ENCODE data around the gene BAHCC1. TPM values are rescaled to one million over a fixed set of nuclear protein-coding genes. Genes with fewer than 3 reads are reported as not detected.

BAHCC1 gene
- total RNA-seq, 1 donor from 2014 or later = 74.3 TPM

- H3K27me3 Mint-ChIP-seq = peaks cover 3% of the 10 kb centered on the region
- peaks cover 18% of the 10 kb centered on the region for H3K4me1 Mint-ChIP-seq (ENCODE audit: unreplicated experiment)
- H3K36me3 Mint-ChIP-seq = no peaks in the 10 kb centered on the region
- no peak overlapping the region for H3K4me3 Mint-ChIP-seq
- TF ChIP-seq, protein P1, sequence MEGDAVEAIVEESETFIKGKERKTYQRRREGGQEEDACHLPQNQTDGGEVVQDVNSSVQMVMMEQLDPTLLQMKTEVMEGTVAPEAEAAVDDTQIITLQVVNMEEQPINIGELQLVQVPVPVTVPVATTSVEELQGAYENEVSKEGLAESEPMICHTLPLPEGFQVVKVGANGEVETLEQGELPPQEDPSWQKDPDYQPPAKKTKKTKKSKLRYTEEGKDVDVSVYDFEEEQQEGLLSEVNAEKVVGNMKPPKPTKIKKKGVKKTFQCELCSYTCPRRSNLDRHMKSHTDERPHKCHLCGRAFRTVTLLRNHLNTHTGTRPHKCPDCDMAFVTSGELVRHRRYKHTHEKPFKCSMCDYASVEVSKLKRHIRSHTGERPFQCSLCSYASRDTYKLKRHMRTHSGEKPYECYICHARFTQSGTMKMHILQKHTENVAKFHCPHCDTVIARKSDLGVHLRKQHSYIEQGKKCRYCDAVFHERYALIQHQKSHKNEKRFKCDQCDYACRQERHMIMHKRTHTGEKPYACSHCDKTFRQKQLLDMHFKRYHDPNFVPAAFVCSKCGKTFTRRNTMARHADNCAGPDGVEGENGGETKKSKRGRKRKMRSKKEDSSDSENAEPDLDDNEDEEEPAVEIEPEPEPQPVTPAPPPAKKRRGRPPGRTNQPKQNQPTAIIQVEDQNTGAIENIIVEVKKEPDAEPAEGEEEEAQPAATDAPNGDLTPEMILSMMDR (conservative IDR thresholded peaks at IDR 0.05) = no peak
- no peaks in the 10 kb centered on the region for H3K9me3 Mint-ChIP-seq
- H3K27ac Mint-ChIP-seq = no peak overlapping the region
- no peak for DNase-seq (ENCODE audit: extremely low spot score, unreplicated experiment)
These were observed 71.6 kb downstream of the BAHCC1 start for GRCh38 chr17:81466564-81467472.

GRCh38 chr17:81468111-81468769, 73.0 kb downstream of the BAHCC1 start:
- TF ChIP-seq, protein P1 (conservative IDR thresholded peaks at IDR 0.05) = no peak
- H3K27ac Mint-ChIP-seq = peak overlapping the region; percentile 53
- no peaks in the 10 kb centered on the region for H3K9me3 Mint-ChIP-seq
- peaks cover 22% of the 10 kb centered on the region for H3K4me1 Mint-ChIP-seq (ENCODE audit: unreplicated experiment)
- H3K4me3 Mint-ChIP-seq = no peak overlapping the region
- H3K36me3 Mint-ChIP-seq = no peaks in the 10 kb centered on the region
- DNase-seq (ENCODE audit: extremely low spot score, unreplicated experiment) = no peak
- H3K27me3 Mint-ChIP-seq = peaks cover 3% of the 10 kb centered on the region

DNA sequence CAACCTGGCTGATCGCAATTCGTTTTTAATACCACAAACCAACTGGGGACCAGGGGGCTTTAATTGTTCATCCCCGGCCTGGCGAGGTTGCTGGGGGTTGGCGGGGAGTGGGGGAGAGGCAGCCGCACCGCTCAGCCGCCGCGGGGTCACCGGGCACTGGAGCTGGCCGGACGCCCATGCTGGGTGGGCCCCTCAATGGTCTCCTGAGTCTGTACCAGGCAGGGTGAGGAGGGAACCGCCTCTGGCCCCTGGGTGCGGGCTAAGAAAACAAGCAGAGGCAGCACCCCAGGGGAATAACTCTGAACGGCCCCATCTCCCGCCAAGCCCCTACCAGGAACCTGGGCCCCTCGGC, 73.5 kb downstream of the BAHCC1 start:
- DNase-seq (ENCODE audit: extremely low spot score, unreplicated experiment) = no peak
- Mint-ChIP-seq H3K36me3 (no peaks in the 10 kb centered on the region), H3K27me3 (peaks cover 4% of the 10 kb centered on the region), H3K9me3 (no peaks in the 10 kb centered on the region), H3K4me1 (ENCODE audit: unreplicated experiment) (peaks cover 23% of the 10 kb centered on the region), H3K27ac (peak overlapping the region; percentile 53), H3K4me3 (no peak overlapping the region)
- TF ChIP-seq, protein P1 (conservative IDR thresholded peaks at IDR 0.05) = no peak

DNA sequence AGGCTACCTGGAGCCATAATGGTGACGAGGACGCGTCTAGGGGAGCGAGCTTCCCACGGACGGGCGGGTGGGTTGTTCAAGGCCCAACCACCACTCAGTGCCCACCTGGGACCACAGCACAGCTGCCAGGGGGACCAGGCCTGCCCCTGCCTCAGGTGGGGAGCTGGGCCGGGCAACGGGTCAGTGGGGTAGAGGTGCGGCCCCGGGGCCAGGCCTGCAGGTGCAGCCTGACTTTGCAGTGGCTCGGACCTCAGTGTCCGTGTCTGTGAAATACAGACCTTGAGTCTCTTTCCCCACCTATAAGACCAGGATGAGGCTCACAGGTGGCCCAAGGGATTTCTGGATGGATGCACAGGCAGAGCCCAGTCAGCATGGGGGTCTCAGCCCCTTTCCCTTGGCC, 74.0 kb downstream of the BAHCC1 start:
- Mint-ChIP-seq H3K4me3 (no peak overlapping the region), H3K9me3 (no peaks in the 10 kb centered on the region), H3K36me3 (no peaks in the 10 kb centered on the region), H3K27ac (no peak overlapping the region), H3K4me1 (ENCODE audit: unreplicated experiment) (peaks cover 24% of the 10 kb centered on the region), H3K27me3 (peaks cover 6% of the 10 kb centered on the region)
- TF ChIP-seq, protein P1 (conservative IDR thresholded peaks at IDR 0.05) = no peak
- DNase-seq (ENCODE audit: extremely low spot score, unreplicated experiment) = no peak

- Mint-ChIP-seq H3K4me3 (no peak overlapping the region), H3K36me3 (no peaks in the 10 kb centered on the region), H3K9me3 (no peaks in the 10 kb centered on the region), H3K4me1 (ENCODE audit: unreplicated experiment) (peaks cover 27% of the 10 kb centered on the region), H3K27me3 (peaks cover 6% of the 10 kb centered on the region), H3K27ac (no peak overlapping the region)
- no peak for DNase-seq (ENCODE audit: extremely low spot score, unreplicated experiment)
- TF ChIP-seq, protein P1 (conservative IDR thresholded peaks at IDR 0.05) = no peak
These were observed 75.2 kb downstream of the BAHCC1 start for GRCh38 chr17:81470270-81470943.
